ENCODE data around the gene RHOC.

GRCh38 chr1:112699425-112700144 is 7.3 kb downstream of the RHOC start:
- TF ChIP-seq CTCF (conservative IDR thresholded peaks at IDR 0.05) (no peak), ZFX (IDR thresholded peaks at IDR 0.05) (0 out of 2 replicates have a peak, but pooled peaks have one; percentile 20)
